HEK293 (cell line): ENCODE data around the gene DGAT2L6.

ENCODE experiments used
- CTCF ChIA-PET: fragments of 350-600 bp; formaldehyde crosslinking; extraction: SDS; loops from one replicate; lab custom pipeline; 2021; ENCODE audit warnings: antibody characterized with exemption; lab: Yijun Ruan, JAX
- POLR2A ChIA-PET: fragments of 300-600 bp; formaldehyde crosslinking; extraction: SDS; loops from one replicate; lab custom pipeline; 2020; ENCODE audit warnings: antibody characterized with exemption, inconsistent platforms; lab: Yijun Ruan, JAX
- H3K27ac ChIP-seq: fragments of 200-500 bp; sonication (Bioruptor generic); 2 replicates; pipeline ENCODE4 v1.5.1; 2014; ENCODE audit warnings: low read depth, low read length, control low read depth, inconsistent platforms; ENCODE audit errors: extremely low read depth
- H3K36me3 ChIP-seq, 2 experiments: fragments of 200-500 bp in 1 of 2; sonication (Bioruptor generic) in 1 of 2; 1 replicate in 1 of 2; 2 replicates in 1 of 2; pipeline ENCODE4 v1.5.1; 2014 to 2017; ENCODE audit warnings: inconsistent platforms in 2 of 2, low read length in 2 of 2; ENCODE audit not compliant: control insufficient read depth in 2 of 2, insufficient read depth in 1 of 2
- H3K4me1 ChIP-seq: fragments of 200-500 bp; sonication (Bioruptor generic); 2 replicates; pipeline ENCODE4 v1.5.1; 2014; ENCODE audit warnings: mild to moderate bottlenecking, low read length, inconsistent platforms; ENCODE audit not compliant: control insufficient read depth, insufficient read depth
- H3K4me3 ChIP-seq: 2 replicates; pipeline ENCODE4 v1.5.1; 2011; ENCODE audit warnings: low read depth, mild to moderate bottlenecking, control low read depth, low read length, moderate library complexity
- H3K9me3 ChIP-seq: fragments of 200-500 bp; sonication (Bioruptor generic); 2 replicates; pipeline ENCODE4 v1.5.1; 2014; ENCODE audit warnings: low read depth, low read length, inconsistent platforms; ENCODE audit not compliant: control insufficient read depth, insufficient read depth
- PATZ1 ChIP-seq: fragments of 450-650 bp; formaldehyde crosslinking; IDR thresholded peaks from 2 replicates; pipeline ENCODE4 v1.5.1; 2016; ENCODE audit warnings: missing biosample characterization, missing genetic modification characterization
- PBX3 ChIP-seq: sonication (generic); formaldehyde crosslinking; IDR thresholded peaks from 2 replicates; pipeline ENCODE4 v1.8.1; 2022; ENCODE audit warnings: mild to moderate bottlenecking, moderate library complexity, missing genetic modification reagents
- YY1 ChIP-seq: fragments of 450-650 bp; formaldehyde crosslinking; IDR thresholded peaks from 2 replicates; pipeline ENCODE4 v1.5.1; 2018; ENCODE audit warnings: missing biosample characterization, missing genetic modification characterization
- ZBTB17 ChIP-seq: fragments of 450-650 bp; formaldehyde crosslinking; IDR thresholded peaks from 2 replicates; pipeline ENCODE4 v1.5.1; 2016; ENCODE audit warnings: missing biosample characterization, missing genetic modification characterization
- ZBTB44 ChIP-seq: fragments of 450-650 bp; IDR thresholded peaks from 2 replicates; pipeline ENCODE4 v1.5.1; 2018; ENCODE audit warnings: missing biosample characterization, mild to moderate bottlenecking, missing genetic modification characterization
- ZNF121 ChIP-seq: fragments of 450-650 bp; formaldehyde crosslinking; IDR thresholded peaks from 2 replicates; pipeline ENCODE4 v1.5.1; 2016; ENCODE audit warnings: missing biosample characterization, missing genetic modification characterization
- ZNF138 ChIP-seq: fragments of 450-650 bp; formaldehyde crosslinking; IDR thresholded peaks from 2 replicates; pipeline ENCODE4 v1.5.1; 2016; ENCODE audit warnings: missing biosample characterization, missing genetic modification characterization, borderline replicate concordance
- ZNF16 ChIP-seq: fragments of 450-650 bp; formaldehyde crosslinking; IDR thresholded peaks from 2 replicates; pipeline ENCODE4 v1.5.1; 2016; ENCODE audit warnings: low read depth, missing biosample characterization, missing genetic modification characterization
- ZNF169 ChIP-seq: fragments of 450-650 bp; formaldehyde crosslinking; IDR thresholded peaks from 2 replicates; pipeline ENCODE4 v1.5.1; 2016; ENCODE audit warnings: missing biosample characterization, missing genetic modification characterization
- ZNF211 ChIP-seq: fragments of 450-650 bp; formaldehyde crosslinking; IDR thresholded peaks from 2 replicates; pipeline ENCODE4 v1.5.1; 2016; ENCODE audit warnings: low read depth, missing biosample characterization, missing genetic modification characterization
- ZNF23 ChIP-seq: fragments of 450-650 bp; formaldehyde crosslinking; IDR thresholded peaks from 2 replicates; pipeline ENCODE4 v1.5.1; 2016; ENCODE audit warnings: missing biosample characterization, missing genetic modification characterization, borderline replicate concordance
- ZNF248 ChIP-seq: fragments of 450-650 bp; formaldehyde crosslinking; IDR thresholded peaks from 2 replicates; pipeline ENCODE4 v1.5.1; 2017; ENCODE audit warnings: missing biosample characterization, missing genetic modification characterization
- ZNF302 ChIP-seq: fragments of 450-650 bp; formaldehyde crosslinking; IDR thresholded peaks from 2 replicates; pipeline ENCODE4 v1.5.1; 2016; ENCODE audit warnings: missing biosample characterization, missing genetic modification characterization, low read depth
- ZNF324 ChIP-seq: fragments of 450-650 bp; formaldehyde crosslinking; IDR thresholded peaks from 2 replicates; pipeline ENCODE4 v1.5.1; 2016; ENCODE audit warnings: missing biosample characterization, missing genetic modification characterization
- ZNF404 ChIP-seq: fragments of 450-650 bp; formaldehyde crosslinking; IDR thresholded peaks from 2 replicates; pipeline ENCODE4 v1.5.1; 2017; ENCODE audit warnings: missing biosample characterization, missing genetic modification characterization
- ZNF416 ChIP-seq: fragments of 450-650 bp; formaldehyde crosslinking; IDR thresholded peaks from 2 replicates; pipeline ENCODE4 v1.5.1; 2016; ENCODE audit warnings: missing biosample characterization, missing genetic modification characterization
- ZNF521 ChIP-seq: fragments of 450-650 bp; formaldehyde crosslinking; IDR thresholded peaks from 2 replicates; pipeline ENCODE4 v1.5.1; 2017; ENCODE audit warnings: missing biosample characterization, mild to moderate bottlenecking, missing genetic modification characterization
- ZNF529 ChIP-seq: fragments of 450-650 bp; formaldehyde crosslinking; IDR thresholded peaks from 2 replicates; pipeline ENCODE4 v1.5.1; 2017; ENCODE audit warnings: missing genetic modification characterization, missing biosample characterization; ENCODE audit not compliant: insufficient replicate concordance
- ZNF560 ChIP-seq: fragments of 450-650 bp; formaldehyde crosslinking; IDR thresholded peaks from 2 replicates; pipeline ENCODE4 v1.5.1; 2017; ENCODE audit warnings: missing biosample characterization, missing genetic modification characterization, borderline replicate concordance
- ZNF571 ChIP-seq: fragments of 450-650 bp; formaldehyde crosslinking; IDR thresholded peaks from 2 replicates; pipeline ENCODE4 v1.5.0; 2017; ENCODE audit warnings: missing biosample characterization, missing genetic modification characterization
- ZNF629 ChIP-seq: fragments of 450-650 bp; formaldehyde crosslinking; IDR thresholded peaks from 2 replicates; pipeline ENCODE4 v1.5.1; 2017; ENCODE audit warnings: missing biosample characterization, missing genetic modification characterization
- ZNF645 ChIP-seq: fragments of 450-650 bp; formaldehyde crosslinking; IDR thresholded peaks from 2 replicates; pipeline ENCODE4; 2016; ENCODE audit warnings: missing biosample characterization, missing genetic modification characterization
- ZNF654 ChIP-seq: fragments of 450-650 bp; formaldehyde crosslinking; IDR thresholded peaks from 2 replicates; pipeline ENCODE4 v1.5.1; 2016; ENCODE audit warnings: low read depth, missing biosample characterization, missing genetic modification characterization
- ZSCAN16 ChIP-seq: fragments of 450-650 bp; formaldehyde crosslinking; IDR thresholded peaks from 2 replicates; pipeline ENCODE4 v1.5.1; 2016; ENCODE audit warnings: missing biosample characterization, missing genetic modification characterization
- ZSCAN18 ChIP-seq: fragments of 450-650 bp; formaldehyde crosslinking; IDR thresholded peaks from 2 replicates; pipeline ENCODE4 v1.5.1; 2016; ENCODE audit warnings: missing biosample characterization, missing genetic modification characterization
- ZSCAN30 ChIP-seq: fragments of 450-650 bp; IDR thresholded peaks from 2 replicates; pipeline ENCODE4 v1.5.1; 2018; ENCODE audit warnings: missing biosample characterization, mild to moderate bottlenecking, missing genetic modification characterization, moderate library complexity
- ZSCAN5A ChIP-seq: fragments of 450-650 bp; formaldehyde crosslinking; IDR thresholded peaks from 2 replicates; pipeline ENCODE4 v1.5.1; 2016; ENCODE audit warnings: missing biosample characterization, missing genetic modification characterization

The DGAT2L6 gene

GRCh38 chrX:70234355-70234754 is 57.1 kb downstream of the DGAT2L6 start, which contains the start of gene AWAT1 (continued):
- no peak for TF ChIP-seq ZBTB44 (tag by site-specific recombination)
- no peak for TF ChIP-seq ZNF324 (tag by site-specific recombination)
- no peak for TF ChIP-seq ZNF521 (tag by site-specific recombination)
- TF ChIP-seq ZSCAN16 (tag by site-specific recombination): no peak
- TF ChIP-seq ZNF169 (tag by site-specific recombination): no peak

- TF ChIP-seq ZNF16 (tag by site-specific recombination) (no peak), ZNF629 (tag by site-specific recombination) (no peak), ZSCAN18 (tag by site-specific recombination) (no peak), ZNF23 (no peak), ZNF571 (no peak), YY1 (tag by site-specific recombination) (no peak), ZNF138 (tag by site-specific recombination) (no peak), PBX3 (CRISPR knock-in tag) (no peak), ZNF404 (no peak), PATZ1 (no peak), ZNF248 (tag by site-specific recombination) (no peak), ZNF560 (tag by site-specific recombination) (no peak), ZNF302 (tag by site-specific recombination) (no peak), ZNF416 (tag by site-specific recombination) (no peak)
- TF ChIP-seq, all 188 proteins: peak for 0
- Histone ChIP-seq H3K9me3 (no peaks in the 10 kb centered on the region; the same call in 1 of the 2 replicates), H3K27ac (no peak overlapping the region), H3K4me1 (no peaks in the 10 kb centered on the region), H3K4me3 (no peak overlapping the region), H3K36me3 (no peaks in the 10 kb centered on the region)
- CTCF ChIA-PET: interaction anchor here (0.6 kb wide), 1 partner anchor 343 kb away, joined by 3 read pairs; no protein-coding TSS in a partner anchor
- POLR2A ChIA-PET: no interaction called here
These were observed 63.5 kb downstream of the DGAT2L6 start for GRCh38 chrX:70240751-70241150.

- Histone ChIP-seq H3K36me3 (no peaks in the 10 kb centered on the region), H3K4me1 (no peaks in the 10 kb centered on the region), H3K4me3 (no peak overlapping the region), H3K27ac (no peak overlapping the region), H3K9me3 (no peaks in the 10 kb centered on the region; the same call in 1 of the 2 replicates)
- ChIA-PET CTCF (interaction anchor here (0.6 to 0.7 kb wide), 2 partner anchors 45 to 342 kb away, joined by 3 read pairs; no protein-coding TSS in a partner anchor), POLR2A (no interaction called here)
- TF ChIP-seq ZNF121 (tag by site-specific recombination) (no peak), ZSCAN30 (no peak), YY1 (tag by site-specific recombination) (no peak), ZNF211 (tag by site-specific recombination) (no peak), ZBTB17 (tag by site-specific recombination) (no peak), ZNF654 (tag by site-specific recombination) (no peak), ZNF645 (tag by site-specific recombination) (no peak), ZSCAN5A (tag by site-specific recombination) (no peak), ZNF529 (tag by site-specific recombination) (no peak)
These were observed 64.2 kb downstream of the DGAT2L6 start for GRCh38 chrX:70241501-70241900.
